Hematopoietic multipotent progenitor cell (in vitro differentiated cells): ENCODE results near the gene KCNG2. TPM values are rescaled to one million over a fixed set of nuclear protein-coding genes. Genes with fewer than 3 reads are reported as not detected.
"Not testable (repeated sequence)": the region's sequence is repeated elsewhere in the genome, so short reads cannot be mapped to it uniquely, and the experiment has no call there.

Source experiments
- DNase-seq, 3 donors: peaks; one replicate each; pipeline ENCODE4 v3.0.0-alpha.2; 2011 to 2015; ENCODE audit warnings: low read depth in 2 of 3, low spot score in 2 of 3
- total RNA-seq: library from RNA; depleted of rRNA; stranded (reverse); fragments of >200 nt; gene quantifications from one replicate; pipeline ENCODE4 v1.2.3, GENCODE V29; 2012

Gene KCNG2, protein sequence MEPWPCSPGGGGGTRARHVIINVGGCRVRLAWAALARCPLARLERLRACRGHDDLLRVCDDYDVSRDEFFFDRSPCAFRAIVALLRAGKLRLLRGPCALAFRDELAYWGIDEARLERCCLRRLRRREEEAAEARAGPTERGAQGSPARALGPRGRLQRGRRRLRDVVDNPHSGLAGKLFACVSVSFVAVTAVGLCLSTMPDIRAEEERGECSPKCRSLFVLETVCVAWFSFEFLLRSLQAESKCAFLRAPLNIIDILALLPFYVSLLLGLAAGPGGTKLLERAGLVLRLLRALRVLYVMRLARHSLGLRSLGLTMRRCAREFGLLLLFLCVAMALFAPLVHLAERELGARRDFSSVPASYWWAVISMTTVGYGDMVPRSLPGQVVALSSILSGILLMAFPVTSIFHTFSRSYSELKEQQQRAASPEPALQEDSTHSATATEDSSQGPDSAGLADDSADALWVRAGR
- total RNA-seq = 14.8 TPM

DNA sequence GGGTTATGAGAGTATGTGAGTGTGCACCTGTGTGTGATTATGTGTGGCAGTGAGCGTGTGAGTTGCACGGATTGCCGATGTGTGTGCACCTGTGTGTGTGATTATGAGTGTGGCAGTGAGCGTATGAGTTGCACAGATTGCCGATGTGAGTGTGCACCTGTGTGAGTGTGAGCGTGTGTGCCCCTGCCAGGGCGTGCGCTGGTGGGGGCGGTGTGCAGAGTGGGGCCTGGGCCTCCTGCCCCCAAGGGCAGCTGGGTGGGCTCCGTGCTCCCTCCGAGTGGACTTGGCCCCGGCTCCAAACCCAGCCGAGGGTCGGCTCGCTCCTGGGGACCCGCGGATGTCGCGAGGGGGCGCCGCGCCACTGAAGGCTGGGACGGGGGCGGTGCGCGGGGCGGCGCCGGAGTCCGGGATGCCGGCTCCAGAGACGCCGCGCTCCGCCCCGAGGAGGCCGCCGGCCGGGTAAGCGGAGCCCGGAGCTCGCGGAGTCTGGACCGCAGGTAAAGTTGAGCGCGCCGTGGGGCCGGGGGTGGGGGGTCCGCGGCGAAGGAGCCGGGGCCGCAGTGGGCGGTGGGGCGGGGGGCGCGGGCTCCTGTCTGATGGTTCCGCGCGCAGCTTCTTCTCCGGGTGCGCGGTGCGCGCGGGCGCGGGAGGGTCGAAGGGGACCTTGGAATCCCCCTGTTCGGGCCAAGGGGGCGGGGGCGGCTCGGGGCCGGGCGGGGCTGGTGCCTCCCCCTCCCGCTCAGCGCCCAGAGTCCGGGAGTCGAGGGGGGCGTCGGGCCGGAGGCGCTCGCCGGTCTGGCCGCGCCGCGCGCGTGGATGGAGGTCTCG is at the start of gene KCNG2:
Gene KCNG2, plus strand, starts transcription at position 421 of the 828 bp plus-strand sequence. CDS start 65,730 bp downstream, outside the sequence.
- peak in 2 of 3 donors; percentile 53 to 59 for DNase-seq

DNA sequence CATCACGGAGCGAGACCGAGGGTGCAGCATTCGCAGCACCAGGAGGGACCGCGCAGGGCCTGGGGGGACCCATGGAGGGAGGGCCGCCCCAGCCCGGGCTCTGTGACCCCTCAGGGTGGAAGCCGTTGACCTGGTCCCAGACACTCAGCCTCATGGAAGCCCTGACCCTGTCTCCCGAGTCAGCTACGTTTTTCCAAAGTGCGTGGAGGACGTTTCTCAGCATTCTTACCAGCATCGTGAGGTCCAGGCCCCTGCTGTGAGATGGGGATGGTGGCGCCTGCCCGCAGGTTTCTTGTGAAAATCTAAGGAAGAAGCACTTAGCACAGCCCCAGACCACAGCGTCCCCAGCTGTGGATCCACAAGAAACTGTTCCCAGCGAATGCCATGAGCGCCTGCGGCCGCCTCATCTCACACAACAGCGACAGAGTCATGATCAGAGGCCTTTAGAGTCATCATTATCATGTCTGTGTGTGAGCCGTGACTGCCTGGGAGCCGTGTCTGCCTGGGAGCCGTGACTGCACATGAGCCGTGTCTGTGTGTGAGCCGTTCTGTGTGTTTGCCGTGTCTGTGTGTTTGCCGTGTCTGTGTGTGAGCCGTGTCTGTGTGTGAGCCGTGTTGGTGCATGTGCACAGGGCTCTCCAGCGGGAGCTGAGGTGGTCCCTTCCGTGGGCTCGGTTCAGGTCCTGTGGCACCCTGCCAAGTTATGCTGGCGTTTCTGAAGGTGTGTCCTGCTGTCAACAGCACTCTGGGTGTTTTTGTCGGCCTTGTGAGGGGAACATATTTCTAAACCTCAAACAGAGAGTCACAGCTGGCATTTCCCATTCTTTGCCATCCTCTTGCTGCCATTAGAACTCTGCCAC is 49.2 kb upstream of the KCNG2 start:
- DNase-seq = no peak

DNA sequence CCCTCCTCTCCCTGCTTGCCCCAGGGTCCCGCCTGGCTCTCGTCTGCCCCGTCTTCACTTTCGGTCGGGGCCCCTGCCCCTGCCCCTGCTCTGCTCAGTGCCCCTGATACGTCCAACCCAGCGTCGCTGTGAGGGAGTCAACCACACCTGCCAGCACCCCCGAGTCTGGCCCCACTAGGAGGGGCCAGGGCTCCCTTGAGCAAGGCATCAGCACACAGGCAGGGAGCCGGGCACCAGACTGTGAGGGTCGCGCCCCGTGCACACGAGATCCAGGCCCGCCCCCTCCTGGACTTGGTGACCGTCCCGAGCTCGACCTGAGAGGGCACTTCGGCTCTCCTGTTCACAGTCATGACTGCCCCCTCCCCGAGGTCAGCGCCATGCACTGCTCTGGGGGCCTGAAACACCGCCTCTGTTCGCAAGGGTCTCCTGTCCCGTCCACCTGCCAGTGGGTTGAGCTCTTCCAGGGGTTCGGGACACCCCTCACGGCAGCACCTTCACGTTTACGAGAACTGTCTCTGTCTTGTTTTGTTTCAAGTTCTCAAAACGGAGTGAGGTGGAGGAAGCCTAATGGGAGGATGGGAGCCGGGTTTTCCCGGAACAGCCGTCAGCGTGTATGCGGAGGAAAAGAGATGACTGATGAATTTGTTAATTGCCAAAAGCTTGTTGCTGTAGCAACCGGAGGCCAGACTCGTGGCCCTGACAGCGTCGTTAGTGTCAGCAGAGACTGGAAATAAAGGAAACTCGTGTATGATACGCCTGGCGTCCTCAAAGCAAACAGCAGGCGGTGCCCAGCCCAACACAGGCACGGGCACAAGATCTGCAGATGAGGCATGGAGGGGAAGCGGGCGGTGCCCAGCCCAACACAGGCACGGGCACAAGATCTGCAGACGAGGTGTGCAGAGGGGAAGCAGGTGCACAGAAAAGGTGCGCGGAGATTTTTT is 48.2 kb upstream of the KCNG2 start:
- DNase-seq = no peak

DNA sequence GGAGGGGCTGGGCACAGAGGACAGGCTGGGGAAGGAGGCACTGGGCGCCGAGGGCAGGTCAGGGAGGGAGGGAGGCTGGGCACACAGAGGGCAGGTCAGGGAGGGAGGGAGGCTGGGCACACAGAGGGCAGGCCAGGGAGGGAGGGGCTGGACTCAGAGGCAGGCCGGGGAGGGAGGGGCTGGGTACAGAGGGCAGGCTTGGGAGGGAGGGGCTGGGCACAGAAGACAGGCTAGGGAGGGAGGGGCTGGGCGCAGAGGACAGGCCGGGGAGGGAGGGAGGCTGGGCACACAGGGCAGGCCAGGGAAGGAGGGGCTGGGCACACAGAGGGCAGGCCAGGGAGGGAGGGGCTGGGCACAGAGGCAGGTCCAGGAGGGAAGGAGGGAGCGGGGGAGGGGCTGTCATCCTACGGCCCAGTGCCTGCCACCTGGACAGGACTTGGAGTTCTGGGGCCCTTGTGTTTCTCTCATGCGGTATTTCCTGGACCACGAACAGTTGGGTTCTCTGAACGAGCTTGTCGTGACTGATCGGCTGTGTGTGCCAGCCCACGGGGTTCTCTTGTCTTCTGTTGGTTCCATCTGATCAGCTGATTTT is 46.7 kb upstream of the KCNG2 start:
- DNase-seq = no peak

- not testable (repeated sequence) for DNase-seq
These were observed 45.7 kb upstream of the KCNG2 start for GRCh38 chr18:79751918-79752578.

GRCh38 chr18:79752946-79753345 is 44.8 kb upstream of the KCNG2 start:
- not testable (repeated sequence) for DNase-seq

DNA sequence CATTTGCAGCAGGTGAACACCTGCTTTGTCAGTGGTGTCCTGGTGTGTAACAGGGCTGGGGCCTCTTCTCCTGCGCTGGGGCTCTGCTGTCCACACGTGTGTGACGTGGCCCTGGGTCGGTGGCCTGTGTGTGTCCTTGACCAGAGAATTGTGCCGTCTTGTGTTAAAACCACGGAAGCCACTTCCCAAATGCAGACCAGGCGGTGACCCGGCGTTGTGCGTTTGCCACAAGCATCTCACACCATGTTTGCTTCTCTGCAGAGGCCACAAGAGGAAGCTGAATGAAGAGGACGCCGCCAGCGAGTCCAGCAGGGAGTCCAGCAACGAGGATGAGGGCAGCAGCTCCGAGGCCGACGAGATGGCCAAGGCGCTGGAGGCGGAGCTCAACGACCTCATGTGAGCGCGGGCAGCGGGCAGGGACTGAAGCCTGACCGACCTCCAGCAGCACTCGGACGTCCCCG is 44.3 kb upstream of the KCNG2 start:
- no peak for DNase-seq

DNA sequence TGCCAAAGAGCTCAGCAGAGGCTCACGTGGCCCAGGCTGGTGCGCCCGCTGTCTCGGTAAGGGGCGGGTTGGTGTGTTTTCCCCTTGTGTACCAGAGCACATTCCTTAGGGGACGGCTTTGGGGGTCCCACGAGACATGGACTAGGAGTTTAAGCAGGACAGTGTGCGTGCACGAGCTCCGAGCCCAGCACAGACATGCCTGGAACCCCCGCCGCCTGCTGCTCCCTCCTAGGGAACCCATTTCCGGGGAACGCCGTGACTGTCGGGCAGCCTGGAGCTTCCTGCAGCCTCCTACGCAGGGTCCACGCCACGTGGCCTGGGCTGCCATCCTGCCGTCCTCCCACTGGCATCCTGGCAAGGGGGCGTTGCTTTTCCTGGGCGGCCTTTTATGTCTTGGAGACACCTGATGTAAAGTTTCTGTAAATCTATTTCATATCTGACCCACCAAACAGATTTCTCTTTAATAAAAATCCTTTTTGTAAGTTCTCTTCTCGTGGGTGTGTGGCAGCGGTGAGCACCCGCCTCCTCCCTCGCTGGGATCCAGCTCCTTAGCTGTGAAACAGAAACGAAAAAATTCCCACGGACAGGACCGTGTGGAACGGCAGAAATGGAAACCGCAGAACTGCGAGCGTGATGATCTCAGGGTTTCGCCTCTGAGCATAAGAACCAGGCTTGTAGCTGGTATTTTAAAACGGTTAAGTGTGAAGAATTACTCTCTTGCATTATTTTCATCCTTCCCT is 43.5 kb upstream of the KCNG2 start:
- no peak for DNase-seq

DNA sequence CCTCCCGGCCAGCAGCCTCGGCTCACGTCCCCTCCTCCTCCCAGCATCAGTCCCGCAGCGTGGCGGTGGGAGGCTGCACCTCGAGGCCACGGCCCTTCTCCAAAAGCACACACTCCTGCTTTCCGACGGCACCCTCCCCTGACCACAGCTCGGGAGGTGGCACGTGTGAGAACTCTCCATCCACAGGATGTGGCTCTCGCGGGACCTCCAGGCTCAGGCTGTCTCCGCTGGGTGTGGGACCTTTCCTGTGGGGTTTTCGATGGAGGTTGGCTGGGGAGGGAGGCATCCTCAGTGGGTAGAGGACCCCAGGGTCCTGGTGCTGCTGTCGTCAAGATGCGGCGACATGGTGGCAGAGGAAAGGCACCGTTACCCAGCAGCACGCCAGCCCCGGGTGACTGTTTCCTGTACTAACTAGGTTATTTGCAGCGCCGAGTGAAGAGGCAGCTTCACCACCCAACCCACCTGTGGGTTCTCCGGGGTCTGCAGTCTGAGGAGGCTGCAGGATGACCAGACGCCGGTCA is 42.8 kb upstream of the KCNG2 start:
- DNase-seq = no peak

GRCh38 chr18:79755496-79756142 is 42.1 kb upstream of the KCNG2 start:
- no peak for DNase-seq

- DNase-seq = no peak
These were observed 41.6 kb upstream of the KCNG2 start for GRCh38 chr18:79756143-79756500.

GRCh38 chr18:79756826-79757225 is 40.9 kb upstream of the KCNG2 start:
- no peak for DNase-seq

DNA sequence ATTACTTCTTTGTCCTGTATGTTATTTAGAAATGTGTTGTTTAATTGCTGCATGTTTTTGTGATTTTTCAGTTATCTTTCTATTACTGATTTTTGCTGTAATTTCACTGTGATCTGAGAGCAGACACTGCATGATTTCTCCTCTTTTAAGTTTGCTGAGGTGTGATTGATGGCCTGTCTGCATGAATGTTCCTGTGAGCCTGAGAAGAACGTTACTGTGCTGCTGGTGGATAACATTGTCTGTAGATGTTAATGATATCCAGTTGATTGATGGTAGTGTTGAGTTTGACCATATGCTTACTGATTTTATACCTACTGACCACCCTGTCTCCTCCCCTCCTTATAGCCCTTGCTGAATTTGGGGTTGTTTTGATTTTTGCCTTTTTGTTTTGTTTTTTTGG is 37.4 kb upstream of the KCNG2 start:
- no peak for DNase-seq

DNA sequence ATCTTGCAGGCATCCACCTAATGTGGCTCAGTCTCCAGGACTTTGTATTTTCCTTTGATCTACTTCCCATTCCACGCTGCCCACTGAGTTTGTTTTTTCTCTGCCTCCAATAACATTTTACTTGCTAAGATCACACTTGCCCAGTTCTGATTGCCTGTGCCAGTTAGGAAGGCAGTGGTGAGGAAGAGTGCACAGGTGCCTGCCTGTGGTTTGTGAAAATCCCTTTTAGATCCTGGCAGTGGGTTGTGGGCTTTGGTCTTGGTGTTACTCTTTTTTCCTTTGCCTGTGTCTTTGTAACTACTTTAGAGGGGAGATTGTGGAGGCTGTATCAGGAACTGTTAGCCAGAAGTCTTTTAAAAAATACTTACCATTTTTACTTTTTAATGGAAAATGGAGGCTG is 36.9 kb upstream of the KCNG2 start:
- no peak for DNase-seq

DNA sequence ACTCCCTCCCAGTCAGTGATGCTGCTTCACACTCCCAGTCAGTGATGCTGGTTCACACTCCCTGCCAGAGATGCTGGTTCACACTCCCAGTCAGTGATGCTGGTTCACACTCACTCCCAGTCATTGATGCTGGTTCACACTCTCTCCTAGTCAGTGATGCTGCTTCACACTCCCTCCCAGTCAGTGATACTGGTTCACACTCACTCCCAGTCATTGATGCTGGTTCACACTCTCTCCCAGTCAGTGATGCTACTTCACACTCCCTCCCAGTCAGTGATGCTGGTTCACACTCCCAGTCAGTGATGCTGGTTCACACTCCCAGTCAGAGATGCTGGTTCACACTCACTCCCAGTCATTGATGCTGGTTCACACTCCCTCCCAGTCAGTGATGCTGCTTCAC is 34.3 kb upstream of the KCNG2 start:
- DNase-seq = no peak

DNA sequence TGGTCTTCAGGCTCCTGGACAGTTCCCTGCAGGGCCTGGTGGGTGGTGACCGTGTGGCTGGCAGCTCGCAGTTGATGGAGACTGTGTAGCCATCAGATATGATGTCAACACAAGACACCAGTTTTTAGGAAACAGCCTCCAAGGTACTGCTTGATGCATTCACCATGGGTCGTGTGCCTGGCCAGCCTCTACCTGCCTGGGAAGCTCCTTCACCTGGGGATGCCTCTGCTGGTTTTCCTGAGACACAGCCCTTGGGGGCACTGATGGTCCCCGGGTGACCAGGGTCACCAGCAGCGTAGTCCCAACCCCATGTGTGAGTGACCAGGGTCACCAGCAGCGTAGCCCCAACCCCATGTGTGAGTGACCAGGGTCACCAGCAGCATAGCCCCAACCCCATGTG is 33.6 kb upstream of the KCNG2 start:
- no peak for DNase-seq

DNA sequence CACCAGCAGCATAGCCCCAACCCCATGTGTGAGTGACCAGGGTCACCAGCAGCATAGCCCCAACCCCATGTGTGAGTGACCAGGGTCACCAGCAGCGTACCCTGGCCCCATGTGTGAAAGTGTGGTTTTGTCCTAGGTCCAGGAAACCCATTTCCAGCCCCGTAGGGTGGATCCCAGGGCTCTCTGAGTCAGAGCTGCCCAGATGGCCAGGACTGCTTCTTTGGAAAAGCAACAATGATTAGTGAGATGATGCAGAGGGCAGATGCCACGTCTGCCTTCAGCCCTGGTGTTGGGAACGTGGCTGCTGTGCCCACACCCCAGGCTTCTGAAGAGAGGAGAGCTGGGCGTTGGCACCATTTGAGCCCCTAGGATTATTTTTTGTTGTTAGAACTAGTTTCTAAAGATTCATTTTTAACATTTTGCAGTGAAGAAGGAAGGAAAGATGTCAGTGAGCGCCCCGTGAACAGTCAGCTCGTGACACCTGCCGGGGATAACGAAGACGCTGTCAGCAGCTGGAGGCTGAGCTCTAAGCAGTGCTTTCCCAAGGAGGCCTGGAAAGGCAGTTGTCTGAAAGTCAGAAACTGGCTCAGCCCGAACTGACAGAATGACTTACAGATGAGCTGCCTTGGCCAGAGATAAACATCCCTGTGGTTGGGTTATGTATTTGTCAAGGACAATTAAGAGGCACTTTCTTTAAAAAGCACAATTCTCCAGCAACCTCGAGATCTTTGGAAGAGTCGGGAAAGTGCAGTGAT is 32.1 kb upstream of the KCNG2 start:
- no peak for DNase-seq
